ENCODE data around the gene HOXC9. TPM values are rescaled to one million over a fixed set of nuclear protein-coding genes. Genes with fewer than 3 reads are reported as not detected.

Gene HOXC9
- polyA plus RNA-seq, 1 of the 3 experiments (the other 2 are of a cell fraction), result 1.9 TPM

GRCh38 chr12:53956251-53956887 is 43.6 kb upstream of the HOXC9 start:
- H3K9ac ChIP-seq, result no peak overlapping the region
- WGBS (ENCODE audit: low lambda C conversion rate), result 12% methylated on average over 22 of the region's 25 CpGs
- ChIA-PET POLR2A (no interaction called here), CTCF (interaction anchor here (1.0 to 1.3 kb wide), 2 partner anchors 29 to 210 kb away, joined by 3 read pairs; partner anchors contain the start of gene HOXC10)
- H3K9me3 ChIP-seq, result no peaks in the 10 kb centered on the region
- H3K4me2 ChIP-seq, result no peak overlapping the region
- peaks cover 13% of the 10 kb centered on the region; the same call in 1 of the 2 replicates for H4K20me1 ChIP-seq (ENCODE audit: insufficient read depth)
- H3K79me2 ChIP-seq (ENCODE audit: insufficient read depth), result no peaks in the 10 kb centered on the region
- H3K27me3 ChIP-seq (ENCODE audit: insufficient read depth), result peaks cover 98% of the 10 kb centered on the region
- H3F3A ChIP-seq (replicated peaks; ENCODE audit: insufficient read depth), result no peaks in the 10 kb centered on the region
- no peak overlapping the region for H2AFZ ChIP-seq (ENCODE audit: low read depth)
- H3K4me1 ChIP-seq (ENCODE audit: control insufficient read depth in 1 of 2, insufficient read depth in 2 of 2, low read depth in 1 of 2, low read length in 1 of 2), result no peaks in the 10 kb centered on the region; a peak in 1 of 4 replicates
- no peak overlapping the region for H3K4me3 ChIP-seq (ENCODE audit: low read depth in 2 of 2, low read length in 1 of 2)
- no peaks in the 10 kb centered on the region for H3K36me3 ChIP-seq (replicated peaks in 1 of 2; ENCODE audit: control insufficient read depth in 1 of 2, insufficient read depth in 2 of 2, low read length in 1 of 2)
- no peak overlapping the region for H3K27ac ChIP-seq (ENCODE audit: low read depth in 2 of 2, low read length in 1 of 2)
- TF ChIP-seq GATA2 (CRISPR knock-in tag; IDR thresholded peaks at IDR 0.05), result no peak
- no peak for TF ChIP-seq FOSL2 (IDR thresholded peaks at IDR 0.05; ENCODE audit: borderline replicate concordance, low read depth)
- TF ChIP-seq, protein P1, sequence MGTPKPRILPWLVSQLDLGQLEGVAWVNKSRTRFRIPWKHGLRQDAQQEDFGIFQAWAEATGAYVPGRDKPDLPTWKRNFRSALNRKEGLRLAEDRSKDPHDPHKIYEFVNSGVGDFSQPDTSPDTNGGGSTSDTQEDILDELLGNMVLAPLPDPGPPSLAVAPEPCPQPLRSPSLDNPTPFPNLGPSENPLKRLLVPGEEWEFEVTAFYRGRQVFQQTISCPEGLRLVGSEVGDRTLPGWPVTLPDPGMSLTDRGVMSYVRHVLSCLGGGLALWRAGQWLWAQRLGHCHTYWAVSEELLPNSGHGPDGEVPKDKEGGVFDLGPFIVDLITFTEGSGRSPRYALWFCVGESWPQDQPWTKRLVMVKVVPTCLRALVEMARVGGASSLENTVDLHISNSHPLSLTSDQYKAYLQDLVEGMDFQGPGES (IDR thresholded peaks at IDR 0.05; ENCODE audit: low read depth, low read length), result no peak
- no peak for TF ChIP-seq EZH2phosphoT487 (IDR thresholded peaks at IDR 0.05; ENCODE audit: borderline replicate concordance, low read depth)
- no peak for TF ChIP-seq NFIC (IDR thresholded peaks at IDR 0.05; ENCODE audit: borderline replicate concordance)
- no peak for TF ChIP-seq RAD21 (IDR thresholded peaks at IDR 0.05; ENCODE audit: low read length)
- no peak for TF ChIP-seq JUND (IDR thresholded peaks at IDR 0.05)
- no peak for TF ChIP-seq RXRA (IDR thresholded peaks at IDR 0.05; ENCODE audit: borderline replicate concordance, low read depth)
- TF ChIP-seq REST (IDR thresholded peaks at IDR 0.05; ENCODE audit: low read depth, low read length), result no peak
- no peak for TF ChIP-seq MEF2A (IDR thresholded peaks at IDR 0.05; ENCODE audit: borderline replicate concordance, low read depth)
- no peak for TF ChIP-seq POLR2AphosphoS5 (IDR thresholded peaks at IDR 0.05; ENCODE audit: low read depth, low read length)
- TF ChIP-seq SMC3 (IDR thresholded peaks at IDR 0.05; ENCODE audit: low read depth, low read length), result no peak
- no peak for TF ChIP-seq FOXM1 (IDR thresholded peaks at IDR 0.05; ENCODE audit: low read depth)
- no peak for TF ChIP-seq ZBTB33 (IDR thresholded peaks at IDR 0.05; ENCODE audit: borderline replicate concordance, low read depth)
- TF ChIP-seq, protein P2, sequence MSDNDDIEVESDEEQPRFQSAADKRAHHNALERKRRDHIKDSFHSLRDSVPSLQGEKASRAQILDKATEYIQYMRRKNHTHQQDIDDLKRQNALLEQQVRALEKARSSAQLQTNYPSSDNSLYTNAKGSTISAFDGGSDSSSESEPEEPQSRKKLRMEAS (IDR thresholded peaks at IDR 0.05; ENCODE audit: low read depth), result no peak
- no peak for DNase-seq
- no peaks in the 10 kb centered on the region for H3K9me2 ChIP-seq

All from SK-N-SH (cell line).